A549 (cell line): ENCODE data around the gene PRKN.

Experiments
- CTCF ChIP-seq: fragments of >200 bp; sonication (Bioruptor Twin); formaldehyde crosslinking; IDR thresholded peaks from 3 replicates; pipeline ENCODE4 v1.5.1; 2016
- EP300 ChIP-seq, 2 experiments: fragments of >200 bp; sonication (Bioruptor Twin); formaldehyde crosslinking; IDR thresholded peaks; 2 replicates in 1 of 2; 3 replicates in 1 of 2; pipeline ENCODE4 v1.6.1; 2016 to 2017
- MYC ChIP-seq: IDR thresholded peaks from 2 replicates; pipeline ENCODE4 v1.6.1; 2012; ENCODE audit warnings: mild to moderate bottlenecking, inconsistent platforms, low read length, improper control_type of control experiment, borderline replicate concordance
- POLR2A ChIP-seq: IDR thresholded peaks from 2 replicates; pipeline ENCODE4 v1.6.1; 2012; ENCODE audit warnings: mild to moderate bottlenecking, low read length
- REST ChIP-seq: fragments of 200-600 bp; sonication (generic); IDR thresholded peaks from 2 replicates; pipeline ENCODE4 v1.6.1; 2016; ENCODE audit warnings: antibody characterized with exemption, mild to moderate bottlenecking, moderate library complexity

GRCh38 chr6:162640756-162641155 lies 86.8 kb downstream of the PRKN start:
- TF ChIP-seq REST: no peak
- TF ChIP-seq MYC: no peak
- TF ChIP-seq EP300 (IDR thresholded peaks at IDR 0.05): no peak
- no peak for TF ChIP-seq CTCF
- no peak for TF ChIP-seq POLR2A
